Liver (tissue), 3 donors: Measurements from ENCODE around the gene HGFAC.

Experiments used
- CTCF ChIP-seq: fragments of 150-350 bp; IDR thresholded peaks from 2 replicates; pipeline ENCODE4 v1.5.1; 2017; ENCODE audit warnings: improper control_type of control experiment, low read depth, low read length; ENCODE audit not compliant: missing input control
- RAD21 ChIP-seq, 2 donors: IDR thresholded peaks; 2 replicates each; pipeline ENCODE4 v1.6.1; 2016; ENCODE audit warnings: antibody characterized with exemption in 2 of 2, mild to moderate bottlenecking in 2 of 2
- REST ChIP-seq: IDR thresholded peaks from 2 replicates; pipeline ENCODE4 v1.6.1; 2016; ENCODE audit warnings: antibody characterized with exemption, mild to moderate bottlenecking
- TAF1 ChIP-seq: conservative IDR thresholded peaks from 2 replicates; pipeline ENCODE4 v1.6.1; 2016; ENCODE audit warnings: antibody characterized with exemption, mild to moderate bottlenecking
- donor health status: healthy.
- donor health status: healthy.

GRCh38 chr4:3413217-3413671 lies 28.5 kb upstream of the HGFAC start:
- TF ChIP-seq REST (no peak), CTCF (no peak), RAD21 (IDR thresholded peaks at IDR 0.05) (no peak), TAF1 (no peak)
